H9 (cell line): ENCODE results near the gene HNRNPR. TPM values are rescaled to one million over a fixed set of nuclear protein-coding genes. Genes with fewer than 3 reads are reported as not detected.

Experiments
- DNase-seq: peaks from one replicate; pipeline ENCODE4 v3.0.0-alpha.2; 2017
- H2AFZ ChIP-seq: one replicate; pipeline ENCODE4 v1.6.1; 2013; ENCODE audit warnings: mild to moderate bottlenecking, low read length, control low read depth, moderate library complexity
- H2AK5ac ChIP-seq: 2 replicates; pipeline ENCODE4 v1.6.1; 2013; ENCODE audit warnings: low read length, control low read depth, mixed read lengths; ENCODE audit not compliant: insufficient read length
- H2BK120ac ChIP-seq: one replicate; pipeline ENCODE4 v1.6.1; 2013; ENCODE audit warnings: low read depth, mild to moderate bottlenecking, low read length, control low read depth, inconsistent platforms; ENCODE audit not compliant: poor library complexity, severe bottlenecking
- H2BK12ac ChIP-seq: 2 replicates; pipeline ENCODE4 v1.6.1; 2013; ENCODE audit warnings: low read length, control low read depth, mixed read lengths, low read depth; ENCODE audit not compliant: insufficient read length
- H2BK15ac ChIP-seq: 2 replicates; pipeline ENCODE4 v1.6.1; 2013; ENCODE audit warnings: low read depth, low read length, control low read depth
- H2BK20ac ChIP-seq: one replicate; pipeline ENCODE4 v1.6.1; 2013; ENCODE audit warnings: low read depth, mild to moderate bottlenecking, low read length, control low read depth, inconsistent platforms; ENCODE audit not compliant: poor library complexity, severe bottlenecking
- H2BK5ac ChIP-seq: 2 replicates; pipeline ENCODE4 v1.6.1; 2013; ENCODE audit warnings: low read length, control low read depth, mixed read lengths; ENCODE audit not compliant: insufficient read length
- H3K14ac ChIP-seq: 2 replicates; pipeline ENCODE4 v1.6.1; 2013; ENCODE audit warnings: low read length, control low read depth; ENCODE audit not compliant: insufficient read depth
- H3K18ac ChIP-seq: 2 replicates; pipeline ENCODE4 v1.6.1; 2013; ENCODE audit warnings: low read depth, mild to moderate bottlenecking, mixed read lengths, low read length, control low read depth; ENCODE audit not compliant: insufficient read length
- H3K23ac ChIP-seq: 2 replicates; pipeline ENCODE4 v1.6.1; 2013; ENCODE audit warnings: low read length, control low read depth, mixed read lengths, low read depth; ENCODE audit not compliant: insufficient read length
- H3K23me2 ChIP-seq: 2 replicates; pipeline ENCODE4 v1.6.1; 2013; ENCODE audit warnings: low read depth, mild to moderate bottlenecking, mixed read lengths, low read length, control low read depth; ENCODE audit not compliant: insufficient read length, poor library complexity, severe bottlenecking
- H3K27ac ChIP-seq: 2 replicates; pipeline ENCODE4 v1.5.1; 2013; ENCODE audit warnings: low read length, control low read depth, mixed read lengths, low read depth; ENCODE audit not compliant: insufficient read length
- H3K27me3 ChIP-seq: 2 replicates; pipeline ENCODE4 v1.6.1; 2013; ENCODE audit warnings: low read length, control low read depth, inconsistent platforms; ENCODE audit not compliant: insufficient read depth
- H3K4ac ChIP-seq: 2 replicates; pipeline ENCODE4 v1.6.1; 2013; ENCODE audit warnings: low read depth, mild to moderate bottlenecking, control low read depth, inconsistent platforms, low read length, moderate library complexity
- H3K4me1 ChIP-seq: 2 replicates; pipeline ENCODE4 v1.6.1; 2013; ENCODE audit warnings: low read length, control low read depth, inconsistent platforms; ENCODE audit not compliant: insufficient read depth
- H3K4me2 ChIP-seq: 2 replicates; pipeline ENCODE4 v1.6.1; 2013; ENCODE audit warnings: low read length, control low read depth, mixed read lengths; ENCODE audit not compliant: insufficient read length, insufficient read depth
- H3K56ac ChIP-seq: 2 replicates; pipeline ENCODE4 v1.6.1; 2013; ENCODE audit warnings: low read depth, mild to moderate bottlenecking, mixed read lengths, low read length, control low read depth; ENCODE audit not compliant: insufficient read length
- H3K79me1 ChIP-seq: 2 replicates; pipeline ENCODE4 v1.6.1; 2013; ENCODE audit warnings: low read depth, mild to moderate bottlenecking, moderate library complexity, low read length, control low read depth, inconsistent platforms; ENCODE audit not compliant: insufficient read depth, poor library complexity, severe bottlenecking
- H3K79me2 ChIP-seq: 2 replicates; pipeline ENCODE4 v1.6.1; 2013; ENCODE audit warnings: low read length, control low read depth, inconsistent platforms; ENCODE audit not compliant: insufficient read depth
- H3K9ac ChIP-seq: 2 replicates; pipeline ENCODE4 v1.6.1; 2013; ENCODE audit warnings: low read length, control low read depth, mixed read lengths; ENCODE audit not compliant: insufficient read length; ENCODE audit errors: extremely low read depth
- H3K9me3 ChIP-seq: one replicate; pipeline ENCODE4 v1.6.1; 2013; ENCODE audit warnings: low read depth, low read length, inconsistent platforms; ENCODE audit not compliant: control insufficient read depth
- H3T11ph ChIP-seq: one replicate; pipeline ENCODE4 v1.6.1; 2013; ENCODE audit warnings: mild to moderate bottlenecking, low read length, control low read depth, inconsistent platforms
- H4K20me1 ChIP-seq: one replicate; pipeline ENCODE4 v1.6.1; 2013; ENCODE audit not compliant: control insufficient read depth, insufficient read length, insufficient read depth
- H4K5ac ChIP-seq: 2 replicates; pipeline ENCODE4 v1.6.1; 2013; ENCODE audit warnings: low read depth, mild to moderate bottlenecking, mixed read lengths, low read length, control low read depth; ENCODE audit not compliant: insufficient read length
- H4K8ac ChIP-seq: replicated peaks from 2 replicates; pipeline ENCODE4 v1.6.1; 2013; ENCODE audit warnings: low read length, control low read depth, mixed read lengths, low read depth; ENCODE audit not compliant: insufficient read length
- H4K91ac ChIP-seq: 2 replicates; pipeline ENCODE4 v1.6.1; 2013; ENCODE audit warnings: low read depth, mild to moderate bottlenecking, moderate library complexity, mixed read lengths, low read length, control low read depth; ENCODE audit not compliant: insufficient read length
- H3K27ac Mint-ChIP-seq, 3 experiments: 2 replicates in 2 of 3; 3 replicates in 1 of 3; pipeline ENCODE4 v1.8.0; 2020 to 2021; ENCODE audit warnings: mixed read lengths in 3 of 3, mild to moderate bottlenecking in 1 of 3, moderate library complexity in 1 of 3
- H3K27me3 Mint-ChIP-seq: 2 replicates; pipeline ENCODE4 v1.8.0; 2021; ENCODE audit warnings: low read depth, mild to moderate bottlenecking, moderate library complexity, mixed read lengths
- H3K36me3 Mint-ChIP-seq, 3 experiments: 2 replicates in 2 of 3; 3 replicates in 1 of 3; pipeline ENCODE4 v1.8.0; 2020 to 2021; ENCODE audit warnings: low read depth in 3 of 3, mixed read lengths in 3 of 3; ENCODE audit not compliant: insufficient read depth in 1 of 3
- H3K4me1 Mint-ChIP-seq, 2 experiments: 2 replicates each; pipeline ENCODE4 v1.8.0; 2020; ENCODE audit warnings: mixed read lengths in 2 of 2
- H3K4me3 Mint-ChIP-seq, 2 experiments: 2 replicates in 1 of 2; 3 replicates in 1 of 2; pipeline ENCODE4 v1.8.0; 2020 to 2021; ENCODE audit warnings: mild to moderate bottlenecking in 2 of 2, mixed read lengths in 2 of 2, moderate library complexity in 1 of 2
- H3K9me3 Mint-ChIP-seq, 2 experiments: 2 replicates in 1 of 2; 3 replicates in 1 of 2; pipeline ENCODE4 v1.8.0; 2020; ENCODE audit warnings: mild to moderate bottlenecking in 2 of 2, mixed read lengths in 2 of 2, moderate library complexity in 1 of 2
- CTCF ChIP-seq: fragments of 200-600 bp; sonication (generic); conservative IDR thresholded peaks from 3 replicates; pipeline ENCODE4 v1.8.0; 2021; ENCODE audit warnings: antibody characterized with exemption, mild to moderate bottlenecking
- WGBS: extraction: QIAGEN DNeasy Blood & Tissue Kit; methylation state at CpG from one replicate; pipeline ENCODE4 v1.1.7; 2013; ENCODE audit warnings: missing lambda C conversion rate, low lambda C conversion rate, mixed read lengths; ENCODE audit not compliant: insufficient read length; ENCODE audit errors: extremely low coverage; 5-methylcytosine and 5-hydroxymethylcytosine counted together
- total RNA-seq: library from RNA; stranded (reverse); gene quantifications from 2 replicates; pipeline ENCODE4 v1.2.1, GENCODE V29; 2021

HNRNPR gene
- total RNA-seq, 1 experiment from 2014 or later: 196 TPM

GRCh38 chr1:23276531-23276930 is 67.6 kb downstream of the HNRNPR start:
- Histone ChIP-seq H3K27me3 (no peaks in the 10 kb centered on the region), H4K20me1 (no peaks in the 10 kb centered on the region), H3K23me2 (no peaks in the 10 kb centered on the region), H2AK5ac (no peak overlapping the region), H3K9me3 (no peaks in the 10 kb centered on the region), H2BK20ac (no peak overlapping the region), H4K91ac (no peak overlapping the region), H2BK12ac (no peak overlapping the region), H3K9ac (no peak overlapping the region), H2BK5ac (no peak overlapping the region), H3K18ac (no peak overlapping the region), H2BK15ac (no peak overlapping the region), H2BK120ac (no peak overlapping the region), H3K4me1 (no peaks in the 10 kb centered on the region), H4K5ac (no peak overlapping the region), H3K23ac (no peak overlapping the region), H3K79me1 (no peaks in the 10 kb centered on the region), H2AFZ (no peak overlapping the region), H3K27ac (no peak overlapping the region), H3T11ph (no peak overlapping the region), H3K4ac (no peak overlapping the region), H3K56ac (no peak overlapping the region), H3K4me2 (no peak overlapping the region), H3K79me2 (no peaks in the 10 kb centered on the region), H3K14ac (no peak overlapping the region), H4K8ac (no peak overlapping the region)
- Mint-ChIP-seq H3K27ac (no peak overlapping the region), H3K4me3 (no peak overlapping the region), H3K9me3 (no peaks in the 10 kb centered on the region; a peak in 1 of 5 replicates), H3K36me3 (peaks cover 2 to 13% (median 7%) of the 10 kb centered on the region in 3 experiments; a peak in 5 of 7 replicates), H3K4me1 (no peaks in the 10 kb centered on the region), H3K27me3 (no peaks in the 10 kb centered on the region; the same call in 1 of the 2 replicates)
- no CpG with 5 or more reads among the region's 2 CpGs for WGBS
- no peak for TF ChIP-seq CTCF
- DNase-seq: no peak
